ENCODE measurements around the gene DHX16.

Gene DHX16

GRCh38 chr6:30696432-30696831 is 23.6 kb upstream of the DHX16 start:
- H3K36me3 ChIP-seq (ENCODE audit: control insufficient read depth, insufficient read depth, low read length): no peaks in the 10 kb centered on the region
- no peaks in the 10 kb centered on the region for H3K9me3 ChIP-seq (ENCODE audit: control insufficient read depth, low read length)
- TF ChIP-seq CTCF (IDR thresholded peaks at IDR 0.05): no peak
- peaks cover 7% of the 10 kb centered on the region for H3K4me1 ChIP-seq
- no peaks in the 10 kb centered on the region for H3K27me3 ChIP-seq (ENCODE audit: control insufficient read depth, insufficient read depth, low read length)
- H2AFZ ChIP-seq: no peak overlapping the region
- H3K27ac ChIP-seq: no peak overlapping the region
- no peak overlapping the region for H3K9ac ChIP-seq
- H3K4me3 ChIP-seq (ENCODE audit: low read depth, low read length): no peak overlapping the region
- H3K4me2 ChIP-seq (ENCODE audit: low read length): no peak overlapping the region
- H3K79me2 ChIP-seq: no peaks in the 10 kb centered on the region

- Histone ChIP-seq H3K27me3 (ENCODE audit: control insufficient read depth, insufficient read depth, low read length) (no peaks in the 10 kb centered on the region), H3K79me2 (no peaks in the 10 kb centered on the region), H3K36me3 (ENCODE audit: control insufficient read depth, insufficient read depth, low read length) (no peaks in the 10 kb centered on the region), H3K4me1 (peaks cover 11% of the 10 kb centered on the region), H2AFZ (peak overlapping the region; percentile 98), H3K9me3 (ENCODE audit: control insufficient read depth, low read length) (no peaks in the 10 kb centered on the region), H3K4me2 (ENCODE audit: low read length) (peak overlapping the region; percentile 94), H3K4me3 (ENCODE audit: low read depth, low read length) (peak overlapping the region; percentile 86), H3K27ac (peak overlapping the region; percentile 69), H3K9ac (no peak overlapping the region)
- TF ChIP-seq CTCF (IDR thresholded peaks at IDR 0.05): no peak
Measured at GRCh38 chr6:30691208-30691847, 18.5 kb upstream of the DHX16 start.

GRCh38 chr6:30690403-30691207 is 17.8 kb upstream of the DHX16 start, which contains the start of gene NRM:
NRM (minus strand) TSS chr6:30690984; CDS start chr6:30690974, 10 bp downstream.
- no peaks in the 10 kb centered on the region for H3K79me2 ChIP-seq
- peak within 1 kb of the TSS; percentile 69 for H3K27ac ChIP-seq
- no peaks in the 10 kb centered on the region for H3K27me3 ChIP-seq (ENCODE audit: control insufficient read depth, insufficient read depth, low read length)
- H3K4me3 ChIP-seq (ENCODE audit: low read depth, low read length): peak within 1 kb of the TSS; percentile 86
- no peak within 1 kb of the TSS for H3K9ac ChIP-seq
- peaks cover 11% of the 10 kb centered on the region for H3K4me1 ChIP-seq
- no peaks in the 10 kb centered on the region for H3K9me3 ChIP-seq (ENCODE audit: control insufficient read depth, low read length)
- H3K36me3 ChIP-seq (ENCODE audit: control insufficient read depth, insufficient read depth, low read length): no peaks in the 10 kb centered on the region
- H3K4me2 ChIP-seq (ENCODE audit: low read length): peak within 1 kb of the TSS; percentile 94
- TF ChIP-seq CTCF (IDR thresholded peaks at IDR 0.05): no peak
- H2AFZ ChIP-seq: peak within 1 kb of the TSS; percentile 98

- no peaks in the 10 kb centered on the region for H3K9me3 ChIP-seq (ENCODE audit: control insufficient read depth, low read length)
- no peak overlapping the region for H3K9ac ChIP-seq
- H3K36me3 ChIP-seq (ENCODE audit: control insufficient read depth, insufficient read depth, low read length): no peaks in the 10 kb centered on the region
- no peak overlapping the region for H3K27ac ChIP-seq
- no peak for TF ChIP-seq CTCF (IDR thresholded peaks at IDR 0.05)
- H3K4me1 ChIP-seq: peaks cover 8% of the 10 kb centered on the region
- H3K4me2 ChIP-seq (ENCODE audit: low read length): peak overlapping the region; percentile 94
- H3K79me2 ChIP-seq: no peaks in the 10 kb centered on the region
- H3K27me3 ChIP-seq (ENCODE audit: control insufficient read depth, insufficient read depth, low read length): no peaks in the 10 kb centered on the region
- H3K4me3 ChIP-seq (ENCODE audit: low read depth, low read length): no peak overlapping the region
- H2AFZ ChIP-seq: no peak overlapping the region
Measured at GRCh38 chr6:30689985-30690384, 17.2 kb upstream of the DHX16 start.

Data from parathyroid adenoma (tissue), 2 donors.